Measurements from ENCODE around the gene PRSS23.

DNA sequence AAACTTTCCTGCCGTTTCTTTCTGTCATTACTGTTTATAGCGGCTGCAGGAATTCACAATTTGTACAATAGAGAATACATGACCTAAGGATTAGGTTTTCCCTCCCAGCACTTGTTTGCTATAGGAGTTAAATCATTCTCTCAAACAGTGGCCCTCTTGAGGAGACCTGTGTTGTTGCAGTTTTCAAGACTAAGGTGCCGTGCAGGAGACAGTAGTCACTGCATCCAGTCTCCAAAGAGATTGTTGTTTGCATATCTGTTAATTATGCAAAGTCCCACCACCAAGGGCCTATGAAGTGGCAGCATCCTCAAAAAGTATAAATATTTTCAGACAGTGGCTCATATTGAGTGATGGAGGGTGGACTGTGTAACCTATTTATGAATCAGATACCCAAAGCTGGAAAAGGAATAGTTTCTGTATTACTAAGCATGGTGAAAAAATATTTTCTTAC, 2.3 kb downstream of the PRSS23 start:
- no peak for TF ChIP-seq RBBP5 (conservative IDR thresholded peaks at IDR 0.05)
- TF ChIP-seq PAX8 (IDR thresholded peaks at IDR 0.05), result no peak
- TF ChIP-seq, protein P1, sequence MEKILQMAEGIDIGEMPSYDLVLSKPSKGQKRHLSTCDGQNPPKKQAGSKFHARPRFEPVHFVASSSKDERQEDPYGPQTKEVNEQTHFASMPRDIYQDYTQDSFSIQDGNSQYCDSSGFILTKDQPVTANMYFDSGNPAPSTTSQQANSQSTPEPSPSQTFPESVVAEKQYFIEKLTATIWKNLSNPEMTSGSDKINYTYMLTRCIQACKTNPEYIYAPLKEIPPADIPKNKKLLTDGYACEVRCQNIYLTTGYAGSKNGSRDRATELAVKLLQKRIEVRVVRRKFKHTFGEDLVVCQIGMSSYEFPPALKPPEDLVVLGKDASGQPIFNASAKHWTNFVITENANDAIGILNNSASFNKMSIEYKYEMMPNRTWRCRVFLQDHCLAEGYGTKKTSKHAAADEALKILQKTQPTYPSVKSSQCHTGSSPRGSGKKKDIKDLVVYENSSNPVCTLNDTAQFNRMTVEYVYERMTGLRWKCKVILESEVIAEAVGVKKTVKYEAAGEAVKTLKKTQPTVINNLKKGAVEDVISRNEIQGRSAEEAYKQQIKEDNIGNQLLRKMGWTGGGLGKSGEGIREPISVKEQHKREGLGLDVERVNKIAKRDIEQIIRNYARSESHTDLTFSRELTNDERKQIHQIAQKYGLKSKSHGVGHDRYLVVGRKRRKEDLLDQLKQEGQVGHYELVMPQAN (conservative IDR thresholded peaks at IDR 0.05), result no peak
- no peak for TF ChIP-seq NR2F1 (conservative IDR thresholded peaks at IDR 0.05)
- TF ChIP-seq NFIC (IDR thresholded peaks at IDR 0.05; ENCODE audit: low read depth, low read length), result no peak
- no peak for TF ChIP-seq TBL1XR1 (IDR thresholded peaks at IDR 0.05; ENCODE audit: low read depth, low read length)
- no peak for TF ChIP-seq NBN (IDR thresholded peaks at IDR 0.05)
- TF ChIP-seq FOXK2 (IDR thresholded peaks at IDR 0.05), result no peak
- no peak for TF ChIP-seq ZNF217 (IDR thresholded peaks at IDR 0.05)
- TF ChIP-seq BRCA1 (IDR thresholded peaks at IDR 0.05; ENCODE audit: low read depth, low read length), result no peak
- TF ChIP-seq, protein P2, sequence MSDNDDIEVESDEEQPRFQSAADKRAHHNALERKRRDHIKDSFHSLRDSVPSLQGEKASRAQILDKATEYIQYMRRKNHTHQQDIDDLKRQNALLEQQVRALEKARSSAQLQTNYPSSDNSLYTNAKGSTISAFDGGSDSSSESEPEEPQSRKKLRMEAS (IDR thresholded peaks at IDR 0.05; ENCODE audit: low read depth, low read length), result no peak
- TF ChIP-seq, protein P3, sequence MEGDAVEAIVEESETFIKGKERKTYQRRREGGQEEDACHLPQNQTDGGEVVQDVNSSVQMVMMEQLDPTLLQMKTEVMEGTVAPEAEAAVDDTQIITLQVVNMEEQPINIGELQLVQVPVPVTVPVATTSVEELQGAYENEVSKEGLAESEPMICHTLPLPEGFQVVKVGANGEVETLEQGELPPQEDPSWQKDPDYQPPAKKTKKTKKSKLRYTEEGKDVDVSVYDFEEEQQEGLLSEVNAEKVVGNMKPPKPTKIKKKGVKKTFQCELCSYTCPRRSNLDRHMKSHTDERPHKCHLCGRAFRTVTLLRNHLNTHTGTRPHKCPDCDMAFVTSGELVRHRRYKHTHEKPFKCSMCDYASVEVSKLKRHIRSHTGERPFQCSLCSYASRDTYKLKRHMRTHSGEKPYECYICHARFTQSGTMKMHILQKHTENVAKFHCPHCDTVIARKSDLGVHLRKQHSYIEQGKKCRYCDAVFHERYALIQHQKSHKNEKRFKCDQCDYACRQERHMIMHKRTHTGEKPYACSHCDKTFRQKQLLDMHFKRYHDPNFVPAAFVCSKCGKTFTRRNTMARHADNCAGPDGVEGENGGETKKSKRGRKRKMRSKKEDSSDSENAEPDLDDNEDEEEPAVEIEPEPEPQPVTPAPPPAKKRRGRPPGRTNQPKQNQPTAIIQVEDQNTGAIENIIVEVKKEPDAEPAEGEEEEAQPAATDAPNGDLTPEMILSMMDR (IDR thresholded peaks at IDR 0.05 in 2 of 3, conservative IDR thresholded peaks at IDR 0.05 in 1 of 3; ENCODE audit: control insufficient read depth in 2 of 3, extremely low read depth in 1 of 3, insufficient read depth in 1 of 3, low read depth in 3 of 3, low read length in 3 of 3), result peak; percentile 13 to 20 (median 17); a peak in 2 of 6 replicates
- no peak for TF ChIP-seq JUND (IDR thresholded peaks at IDR 0.05; ENCODE audit: low read depth, low read length)
- no peak for TF ChIP-seq POLR2AphosphoS2 (IDR thresholded peaks at IDR 0.05; ENCODE audit: low read depth, low read length)
